Activated naive CD8-positive, alpha-beta T cell (primary cell): ENCODE data around the gene ZFP2.
"Not testable (repeated sequence)": the region's sequence is repeated elsewhere in the genome, so short reads cannot be mapped to it uniquely, and the experiment has no call there.

ENCODE experiments used
- H3K27ac Mint-ChIP-seq: one replicate; pipeline ENCODE4 v1.8.0; 2021; ENCODE audit warnings: mixed read lengths
- H3K27me3 Mint-ChIP-seq: one replicate; pipeline ENCODE4 v1.8.0; 2021; ENCODE audit warnings: mixed read lengths
- H3K36me3 Mint-ChIP-seq: one replicate; pipeline ENCODE4 v1.8.0; 2021; ENCODE audit warnings: mixed read lengths
- H3K4me1 Mint-ChIP-seq: one replicate; pipeline ENCODE4 v1.8.0; 2021; ENCODE audit warnings: low read depth, mixed read lengths
- H3K4me3 Mint-ChIP-seq: one replicate; pipeline ENCODE4 v1.8.0; 2021; ENCODE audit warnings: mild to moderate bottlenecking, mixed read lengths
- H3K9me3 Mint-ChIP-seq: one replicate; pipeline ENCODE4 v1.8.0; 2021; ENCODE audit warnings: low read depth, mixed read lengths

The ZFP2 gene

DNA sequence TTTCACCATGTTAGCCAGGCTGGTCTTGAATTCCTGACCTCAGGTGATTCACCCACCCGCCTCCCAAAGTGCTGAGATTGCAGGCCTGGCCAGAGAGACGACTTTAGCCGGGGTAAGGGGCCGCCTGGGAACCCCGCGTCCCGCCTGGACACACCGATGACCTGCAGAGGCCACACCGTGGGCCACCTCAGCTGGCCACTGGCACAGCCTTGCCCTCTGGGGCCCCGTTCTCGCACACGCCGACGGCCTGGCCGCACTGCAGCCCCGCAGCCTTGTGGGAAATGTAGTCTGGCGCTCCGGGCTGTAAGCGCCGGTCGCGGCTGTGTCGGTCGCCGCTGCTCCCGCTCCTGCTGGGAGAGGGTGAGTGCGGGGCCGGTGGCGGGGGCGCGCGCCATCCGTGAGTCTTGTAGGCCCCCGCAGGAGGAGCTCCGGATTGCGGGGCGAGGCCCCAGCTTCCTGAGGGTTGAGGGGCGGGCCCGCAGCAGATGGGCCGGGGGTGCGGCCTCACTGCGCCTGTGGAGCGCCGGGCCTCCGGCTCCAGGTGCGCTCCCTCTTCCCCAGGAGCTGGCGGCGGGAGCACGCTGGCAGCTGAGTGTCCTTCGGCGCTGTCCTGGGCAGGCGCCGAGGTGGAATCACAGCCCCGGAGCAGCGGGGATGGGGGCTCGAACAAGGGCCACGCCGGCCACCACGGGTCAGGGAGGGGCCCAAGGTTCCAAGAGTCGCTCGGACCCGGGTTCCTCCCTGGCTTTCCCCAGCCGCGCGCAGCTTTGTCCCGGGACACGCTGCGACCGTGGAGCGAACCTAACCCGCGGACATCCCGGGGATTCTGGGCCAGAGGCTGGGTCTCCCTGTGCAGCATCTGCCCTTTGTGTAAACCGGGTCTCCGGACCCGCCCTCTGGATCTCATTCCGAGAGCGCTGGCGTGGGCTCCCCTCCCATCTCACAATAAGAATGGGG, at the start of gene ZFP2:
TSS of gene ZFP2 (plus strand) at position 299 of the 957 bp plus-strand sequence. CDS start 35,401 bp downstream, outside the sequence.
- H3K36me3 Mint-ChIP-seq: peaks cover 19% of the 10 kb centered on the region
- no peaks in the 10 kb centered on the region for H3K9me3 Mint-ChIP-seq
- peak within 1 kb of the TSS; percentile 85 for H3K4me3 Mint-ChIP-seq
- peaks cover 6% of the 10 kb centered on the region for H3K4me1 Mint-ChIP-seq
- no peak within 1 kb of the TSS for H3K27ac Mint-ChIP-seq
- no peaks in the 10 kb centered on the region for H3K27me3 Mint-ChIP-seq

GRCh38 chr5:178849316-178849715, 46.4 kb upstream of the ZFP2 start:
- Mint-ChIP-seq H3K36me3 (no peaks in the 10 kb centered on the region), H3K9me3 (no peaks in the 10 kb centered on the region), H3K4me1 (no peaks in the 10 kb centered on the region), H3K4me3 (no peak overlapping the region), H3K27ac (no peak overlapping the region), H3K27me3 (peaks cover 9% of the 10 kb centered on the region)

- Mint-ChIP-seq H3K27ac (no peak overlapping the region), H3K4me3 (no peak overlapping the region)
Observed at GRCh38 chr5:178851951-178852350, 43.8 kb upstream of the ZFP2 start.

GRCh38 chr5:178854284-178854683, 41.4 kb upstream of the ZFP2 start:
- Mint-ChIP-seq H3K9me3 (no peaks in the 10 kb centered on the region), H3K4me1 (peaks cover 3% of the 10 kb centered on the region), H3K36me3 (no peaks in the 10 kb centered on the region)

More at GRCh38 chr5:178851951-178852350, 43.8 kb upstream of the ZFP2 start:
- Mint-ChIP-seq H3K27me3 (peaks cover 9% of the 10 kb centered on the region), H3K4me1 (no peaks in the 10 kb centered on the region), H3K9me3 (no peaks in the 10 kb centered on the region), H3K36me3 (no peaks in the 10 kb centered on the region)

DNA sequence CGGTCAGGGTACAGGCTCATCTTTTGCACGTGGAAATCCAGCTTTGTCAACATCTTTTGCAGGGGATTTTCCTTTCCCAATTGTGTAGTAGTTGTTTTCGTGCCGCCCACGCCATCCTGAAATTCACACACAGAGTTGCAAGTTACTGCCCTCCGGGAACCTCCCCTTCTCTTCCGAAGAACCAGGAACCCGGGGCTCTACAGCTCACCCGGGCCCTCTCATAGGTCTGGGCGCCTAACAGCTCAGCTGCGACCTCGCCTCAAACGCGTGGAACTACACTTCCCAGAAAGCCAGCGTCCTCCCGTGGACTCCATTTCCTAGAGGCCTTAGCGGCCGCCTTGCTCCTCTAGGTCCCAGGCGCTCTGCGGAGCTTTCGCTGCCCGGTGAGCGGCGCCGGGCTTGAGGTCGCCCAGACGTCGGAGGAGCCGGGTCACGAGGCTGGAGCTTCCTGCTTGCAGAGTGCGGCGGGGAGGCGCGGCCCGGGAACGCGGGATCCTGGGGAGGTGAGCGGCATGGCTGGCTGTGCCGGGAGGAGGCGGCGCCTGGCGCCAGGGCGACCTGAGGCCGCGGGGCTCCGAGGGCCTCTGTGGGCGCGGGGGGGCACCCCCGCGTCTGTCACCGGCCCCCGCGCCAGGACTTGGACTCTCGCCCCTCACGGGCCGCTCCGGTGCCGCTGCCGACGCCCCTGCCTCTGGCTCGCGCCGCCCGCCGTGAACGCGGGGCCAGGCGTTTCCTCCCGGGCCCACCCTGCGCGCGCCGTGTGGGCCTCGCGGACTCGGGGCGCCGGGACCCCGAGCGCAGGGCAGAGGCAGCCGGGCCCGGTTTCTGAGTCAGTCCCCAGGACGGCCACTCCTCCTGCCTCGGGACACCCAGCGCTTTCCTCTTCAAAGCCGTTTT, 35.8 kb upstream of the ZFP2 start, which contains the start of gene ZNF354B:
TSS of gene ZNF354B (plus strand) at position 329 of the 897 bp plus-strand sequence. CDS start 1,095 bp downstream, outside the sequence.
- H3K4me3 Mint-ChIP-seq: peak within 1 kb of the TSS; percentile 90
- H3K27ac Mint-ChIP-seq: peak within 1 kb of the TSS; percentile 77
- H3K9me3 Mint-ChIP-seq: no peaks in the 10 kb centered on the region
- peaks cover 30% of the 10 kb centered on the region for H3K4me1 Mint-ChIP-seq
- H3K36me3 Mint-ChIP-seq: peaks cover 11% of the 10 kb centered on the region
- H3K27me3 Mint-ChIP-seq: no peaks in the 10 kb centered on the region

More at GRCh38 chr5:178854284-178854683, 41.4 kb upstream of the ZFP2 start:
- peaks cover 7% of the 10 kb centered on the region for H3K27me3 Mint-ChIP-seq
- no peak overlapping the region for H3K4me3 Mint-ChIP-seq
- H3K27ac Mint-ChIP-seq: no peak overlapping the region

DNA sequence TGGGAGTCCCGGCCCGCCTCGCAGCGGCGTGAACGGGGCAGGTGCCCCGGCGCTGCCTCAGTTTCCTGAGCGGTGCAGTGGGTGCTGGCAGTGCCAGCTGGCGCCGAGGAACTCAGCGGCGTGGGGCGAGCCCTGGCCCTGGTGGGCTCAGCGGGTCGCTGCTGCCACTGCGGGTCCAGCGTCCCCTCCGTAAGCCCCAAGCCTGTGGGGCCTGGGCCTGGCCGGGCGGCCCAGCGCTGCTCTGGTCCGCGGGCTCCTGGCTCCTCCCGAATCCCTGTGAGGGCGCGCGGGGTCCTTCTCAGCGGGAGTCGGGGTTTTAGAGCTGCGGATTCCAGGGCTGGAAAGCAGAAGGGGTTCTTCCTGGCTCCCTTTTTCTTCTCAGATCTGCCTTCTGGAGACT, 35.1 kb upstream of the ZFP2 start:
- H3K4me3 Mint-ChIP-seq, H3K27ac Mint-ChIP-seq, H3K9me3 Mint-ChIP-seq, H3K27me3 Mint-ChIP-seq: not testable (repeated sequence)
- Mint-ChIP-seq H3K36me3 (peaks cover 15% of the 10 kb centered on the region), H3K4me1 (peaks cover 32% of the 10 kb centered on the region)

- H3K27ac Mint-ChIP-seq: no peak overlapping the region
- peaks cover 21% of the 10 kb centered on the region for H3K36me3 Mint-ChIP-seq
- H3K4me3 Mint-ChIP-seq: peak overlapping the region; percentile 86
- no peaks in the 10 kb centered on the region for H3K9me3 Mint-ChIP-seq
- peaks cover 34% of the 10 kb centered on the region for H3K4me1 Mint-ChIP-seq
- H3K27me3 Mint-ChIP-seq: no peaks in the 10 kb centered on the region
Observed at GRCh38 chr5:178861627-178862026, 34.1 kb upstream of the ZFP2 start.

- peaks cover 11% of the 10 kb centered on the region for H3K9me3 Mint-ChIP-seq
- H3K4me1 Mint-ChIP-seq: peaks cover 18% of the 10 kb centered on the region
- H3K36me3 Mint-ChIP-seq: peaks cover 53% of the 10 kb centered on the region
- no peak overlapping the region for H3K4me3 Mint-ChIP-seq
- H3K27ac Mint-ChIP-seq: no peak overlapping the region
- H3K27me3 Mint-ChIP-seq: no peaks in the 10 kb centered on the region
Observed at GRCh38 chr5:178866946-178867345, 28.8 kb upstream of the ZFP2 start.

DNA sequence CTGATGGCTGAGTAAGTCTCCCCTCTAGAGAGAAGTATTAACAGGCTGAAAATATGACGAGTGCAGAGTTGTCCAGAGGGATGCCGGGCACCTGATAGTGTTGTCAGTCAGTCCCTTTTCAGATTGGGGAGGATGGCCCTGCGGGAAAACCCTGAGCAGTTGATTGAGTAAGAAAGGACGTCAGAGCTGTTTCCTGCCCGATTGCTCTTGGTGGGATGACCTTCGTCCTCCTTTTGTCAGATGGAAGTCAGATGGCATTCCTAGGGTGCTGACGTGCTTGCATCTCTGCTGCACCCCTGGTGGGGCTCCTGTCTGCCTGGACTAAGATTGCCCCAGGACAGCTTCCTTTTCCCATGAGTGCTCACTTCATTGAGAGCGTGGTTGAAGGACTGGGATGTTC, 26.1 kb upstream of the ZFP2 start:
- peaks cover 27% of the 10 kb centered on the region for H3K9me3 Mint-ChIP-seq
- peaks cover 14% of the 10 kb centered on the region for H3K4me1 Mint-ChIP-seq
- no peak overlapping the region for H3K27ac Mint-ChIP-seq
- H3K36me3 Mint-ChIP-seq: peaks cover 72% of the 10 kb centered on the region
- H3K27me3 Mint-ChIP-seq: no peaks in the 10 kb centered on the region
- no peak overlapping the region for H3K4me3 Mint-ChIP-seq

DNA sequence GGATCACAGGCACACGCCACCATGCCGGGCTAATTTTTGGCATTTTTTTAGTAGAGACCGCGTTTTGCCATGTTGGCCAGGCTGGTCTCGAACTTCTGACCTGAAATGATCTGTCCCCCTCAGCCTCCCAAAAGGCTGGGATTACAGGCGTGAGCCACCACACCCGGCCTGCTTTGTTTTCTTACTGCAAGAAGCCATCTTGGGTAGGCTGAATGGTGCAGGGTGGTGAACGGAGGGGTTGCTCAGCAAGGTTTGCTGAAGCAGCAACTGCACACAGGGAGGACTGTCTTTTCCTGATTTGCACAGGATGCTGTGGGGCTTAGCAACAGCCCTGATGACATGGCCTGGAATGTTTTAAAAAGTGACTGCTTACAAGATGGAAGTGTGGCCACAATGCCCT, 25.3 kb upstream of the ZFP2 start:
- H3K36me3 Mint-ChIP-seq: peaks cover 78% of the 10 kb centered on the region
- peaks cover 14% of the 10 kb centered on the region for H3K4me1 Mint-ChIP-seq
- no peak overlapping the region for H3K27ac Mint-ChIP-seq
- no peaks in the 10 kb centered on the region for H3K27me3 Mint-ChIP-seq
- peaks cover 35% of the 10 kb centered on the region for H3K9me3 Mint-ChIP-seq
- H3K4me3 Mint-ChIP-seq: no peak overlapping the region

GRCh38 chr5:178872302-178872701, 23.4 kb upstream of the ZFP2 start:
- Mint-ChIP-seq H3K9me3 (peaks cover 41% of the 10 kb centered on the region), H3K4me3 (no peak overlapping the region), H3K36me3 (peaks cover 82% of the 10 kb centered on the region)

DNA sequence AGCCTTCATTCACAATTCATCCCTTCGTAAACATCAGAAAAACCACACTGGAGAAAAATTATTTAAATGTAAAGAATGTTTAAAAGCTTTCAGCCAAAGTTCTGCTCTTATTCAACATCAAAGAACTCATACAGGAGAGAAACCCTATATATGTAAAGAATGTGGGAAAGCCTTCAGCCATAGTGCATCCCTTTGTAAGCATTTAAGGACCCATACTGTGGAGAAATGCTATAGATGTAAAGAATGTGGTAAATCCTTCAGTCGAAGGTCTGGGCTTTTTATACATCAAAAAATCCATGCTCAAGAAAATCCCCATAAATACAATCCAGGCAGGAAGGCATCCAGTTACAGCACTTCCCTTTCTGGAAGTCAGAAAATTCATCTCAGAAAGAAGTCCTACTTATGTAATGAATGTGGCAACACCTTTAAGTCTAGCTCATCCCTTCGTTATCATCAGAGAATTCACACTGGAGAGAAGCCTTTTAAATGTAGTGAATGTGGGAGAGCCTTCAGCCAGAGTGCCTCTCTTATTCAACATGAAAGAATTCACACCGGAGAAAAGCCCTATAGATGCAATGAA, 12.5 kb upstream of the ZFP2 start:
- Mint-ChIP-seq H3K9me3 (peaks cover 46% of the 10 kb centered on the region), H3K36me3 (peaks cover 62% of the 10 kb centered on the region)
- H3K27ac Mint-ChIP-seq, H3K27me3 Mint-ChIP-seq, H3K4me1 Mint-ChIP-seq, H3K4me3 Mint-ChIP-seq: not testable (repeated sequence)

More at GRCh38 chr5:178872302-178872701, 23.4 kb upstream of the ZFP2 start:
- Mint-ChIP-seq H3K4me1 (peaks cover 10% of the 10 kb centered on the region), H3K27ac (no peak overlapping the region), H3K27me3 (no peaks in the 10 kb centered on the region)

- H3K4me1 Mint-ChIP-seq: no peaks in the 10 kb centered on the region
- H3K27ac Mint-ChIP-seq: no peak overlapping the region
- no peaks in the 10 kb centered on the region for H3K27me3 Mint-ChIP-seq
- peaks cover 67% of the 10 kb centered on the region for H3K36me3 Mint-ChIP-seq
- peaks cover 50% of the 10 kb centered on the region for H3K9me3 Mint-ChIP-seq
- H3K4me3 Mint-ChIP-seq: no peak overlapping the region
Observed at GRCh38 chr5:178883815-178884430, 11.8 kb upstream of the ZFP2 start.

DNA sequence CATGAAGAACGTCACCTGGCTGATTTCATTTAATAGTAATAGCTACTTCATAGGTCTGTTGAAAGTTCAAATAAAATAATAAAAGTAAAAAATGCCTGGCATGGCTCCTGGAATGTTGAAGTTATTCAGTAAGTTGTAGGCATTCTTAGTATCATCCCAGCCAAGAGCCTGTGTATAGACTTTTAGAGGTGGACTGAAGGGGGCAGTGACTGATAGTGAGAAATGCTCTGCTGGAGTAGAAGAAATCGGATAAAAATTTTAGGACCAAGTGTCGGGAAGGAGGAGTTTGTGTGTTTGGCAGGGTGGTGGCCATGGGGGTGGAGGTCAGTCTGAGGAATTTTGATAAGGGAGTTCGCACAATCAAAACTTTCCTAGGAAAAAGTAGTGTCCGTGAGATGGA, 3.6 kb downstream of the ZFP2 start:
- H3K36me3 Mint-ChIP-seq: peaks cover 38% of the 10 kb centered on the region
- H3K27me3 Mint-ChIP-seq: no peaks in the 10 kb centered on the region
- H3K4me3 Mint-ChIP-seq: no peak overlapping the region
- peaks cover 13% of the 10 kb centered on the region for H3K9me3 Mint-ChIP-seq
- no peak overlapping the region for H3K27ac Mint-ChIP-seq
- peaks cover 6% of the 10 kb centered on the region for H3K4me1 Mint-ChIP-seq
